Fibroblast of mammary gland (primary cell): ENCODE data around the gene ZC3H18.

Experiments used
- DNase-seq: peaks from one replicate; pipeline ENCODE4 v3.0.0-alpha.2; 2010; ENCODE audit warnings: low read depth
- H3K4me3 ChIP-seq: 2 replicates; pipeline ENCODE4 v1.5.1; 2011; ENCODE audit warnings: low read depth, mild to moderate bottlenecking, low read length, moderate library complexity; ENCODE audit not compliant: control insufficient read depth
- CTCF ChIP-seq: conservative IDR thresholded peaks from 2 replicates; pipeline ENCODE4 v1.5.1; 2011; ENCODE audit warnings: low read depth, low read length, inconsistent platforms; ENCODE audit not compliant: control insufficient read depth, insufficient read depth

The ZC3H18 gene

GRCh38 chr16:88659160-88659559, 89.0 kb downstream of the ZC3H18 start:
- H3K4me3 ChIP-seq = no peak overlapping the region
- DNase-seq = no peak
- no peak for TF ChIP-seq CTCF

GRCh38 chr16:88661468-88661867, 91.3 kb downstream of the ZC3H18 start:
- H3K4me3 ChIP-seq = peak overlapping the region; percentile 86
- DNase-seq = no peak
- TF ChIP-seq CTCF = no peak

- no peak for TF ChIP-seq CTCF
- no peak for DNase-seq
- H3K4me3 ChIP-seq = peak overlapping the region; percentile 86
Measured at GRCh38 chr16:88662222-88662842, 92.1 kb downstream of the ZC3H18 start.

GRCh38 chr16:88662843-88663606, 92.8 kb downstream of the ZC3H18 start, which contains the start of gene MVD:
MVD (minus strand) TSS chr16:88663091; CDS start chr16:88663080, 11 bp downstream.
- H3K4me3 ChIP-seq = peak within 1 kb of the TSS; percentile 86
- TF ChIP-seq CTCF = no peak
- peak; percentile 97 for DNase-seq

- no peak overlapping the region for H3K4me3 ChIP-seq
Measured at GRCh38 chr16:88665148-88665547, 94.9 kb downstream of the ZC3H18 start.

GRCh38 chr16:88665570-88665969, 95.4 kb downstream of the ZC3H18 start:
- no peak overlapping the region for H3K4me3 ChIP-seq
- no peak for TF ChIP-seq CTCF
- DNase-seq = no peak

More at GRCh38 chr16:88665148-88665547, 94.9 kb downstream of the ZC3H18 start:
- DNase-seq = peak; percentile 41
- no peak for TF ChIP-seq CTCF
